ENCODE measurements around the gene PRR22.

- no peak for TF ChIP-seq CTCF (IDR thresholded peaks at IDR 0.05)
- no peak for TF ChIP-seq POLR2A (IDR thresholded peaks at IDR 0.05)
Measured at GRCh38 chr19:5792224-5792623, 7.7 kb upstream of the PRR22 start.

Measured in lower leg skin (tissue), 3 donors.